GM12878 (cell line): Measurements from ENCODE around the gene BCHE. TPM values are rescaled to one million over a fixed set of nuclear protein-coding genes. Genes with fewer than 3 reads are reported as not detected.

ENCODE experiments used
- ATF2 ChIP-seq: IDR thresholded peaks from 2 replicates; pipeline ENCODE4 v1.6.1; 2012; ENCODE audit warnings: low read length, inconsistent platforms
- ATF3 ChIP-seq: IDR thresholded peaks from 2 replicates; pipeline ENCODE4 v1.6.1; 2011; ENCODE audit warnings: low read depth, mild to moderate bottlenecking, low read length, moderate library complexity, borderline replicate concordance; ENCODE audit errors: extremely low read depth
- CEBPB ChIP-seq, 2 experiments: fragments of 150-350 bp in 1 of 2; IDR thresholded peaks; 2 replicates each; pipeline ENCODE4 v1.6.1; 2012 to 2014; ENCODE audit warnings: low read depth in 2 of 2, low read length in 2 of 2, borderline replicate concordance in 1 of 2, inconsistent platforms in 1 of 2
- HDAC2 ChIP-seq: fragments of 200-600 bp; sonication (generic); IDR thresholded peaks from 2 replicates; pipeline ENCODE4 v1.6.1; 2017
- MLLT1 ChIP-seq: fragments of 450-650 bp; IDR thresholded peaks from 2 replicates; pipeline ENCODE4 v1.6.1; 2016; ENCODE audit warnings: mild to moderate bottlenecking
- NBN ChIP-seq: fragments of 450-650 bp; IDR thresholded peaks from 2 replicates; pipeline ENCODE4 v1.6.1; 2016
- NFYA ChIP-seq: IDR thresholded peaks from 2 replicates; pipeline ENCODE4 v1.6.1; 2011; ENCODE audit warnings: low read depth, mild to moderate bottlenecking, low read length, improper control_type of control experiment, borderline replicate concordance
- NR2C2 ChIP-seq: IDR thresholded peaks from 2 replicates; pipeline ENCODE4 v1.6.1; 2011; ENCODE audit warnings: borderline replicate concordance, low read depth; ENCODE audit not compliant: control insufficient read depth, insufficient read length
- NRF1 ChIP-seq: conservative IDR thresholded peaks from 2 replicates; pipeline ENCODE4 v1.6.1; 2011; ENCODE audit warnings: mild to moderate bottlenecking, low read depth, low read length, improper control_type of control experiment
- RFX5 ChIP-seq: IDR thresholded peaks from 2 replicates; pipeline ENCODE4 v1.6.1; 2011; ENCODE audit warnings: low read depth, low read length, improper control_type of control experiment
- TCF3 ChIP-seq: IDR thresholded peaks from 2 replicates; pipeline ENCODE4 v1.6.1; 2012; ENCODE audit warnings: low read depth, mild to moderate bottlenecking, low read length, borderline replicate concordance; ENCODE audit not compliant: insufficient read depth
- TCF7 ChIP-seq: IDR thresholded peaks from 2 replicates; pipeline ENCODE4 v1.6.1; 2014; ENCODE audit warnings: antibody characterized with exemption, borderline replicate concordance
- polyA plus RNA-seq, 11 experiments: library from polyadenylated mRNA; depleted of rRNA in 4 of 11; unstranded in 6 of 11; stranded (reverse) in 5 of 11; fragments of >200 nt; fragmentation: Nextera tagmentation in 4 of 11; fragmentation: Illumina TruSeq in 1 of 11; extraction: Ambion mirVana in 4 of 11; extraction: Trizol in 1 of 11; gene quantifications; 1 replicate in 1 of 11; 2 replicates in 10 of 11; pipeline versions ENCODE4 v1.2.1 to v1.2.3, GENCODE V29; 2011 to 2016; ENCODE audit warnings: inconsistent platforms in 2 of 11, missing spikeins in 2 of 11, low read depth in 1 of 11
- total RNA-seq, 4 experiments: library from RNA; depleted of rRNA in 3 of 4; stranded (reverse); fragments of >200 nt in 3 of 4; fragmentation: Illumina TruSeq in 1 of 4; extraction: Trizol in 1 of 4; gene quantifications; 2 replicates each; pipeline versions ENCODE4 v1.2.1 to v1.2.3, GENCODE V29; 2013 to 2021
- TF ChIP-seq, protein P1 (sequence below): fragments of 150-350 bp; IDR thresholded peaks from 2 replicates; pipeline ENCODE4 v1.6.1; 2016; ENCODE audit warnings: low read depth, low read length

The BCHE gene
- total and polyA plus RNA-seq, 10 of the 15 experiments (the other 5 are each of a cell fraction or from before 2014, with no cell fraction given): 16.8 to 233 (median 29.3) TPM

DNA sequence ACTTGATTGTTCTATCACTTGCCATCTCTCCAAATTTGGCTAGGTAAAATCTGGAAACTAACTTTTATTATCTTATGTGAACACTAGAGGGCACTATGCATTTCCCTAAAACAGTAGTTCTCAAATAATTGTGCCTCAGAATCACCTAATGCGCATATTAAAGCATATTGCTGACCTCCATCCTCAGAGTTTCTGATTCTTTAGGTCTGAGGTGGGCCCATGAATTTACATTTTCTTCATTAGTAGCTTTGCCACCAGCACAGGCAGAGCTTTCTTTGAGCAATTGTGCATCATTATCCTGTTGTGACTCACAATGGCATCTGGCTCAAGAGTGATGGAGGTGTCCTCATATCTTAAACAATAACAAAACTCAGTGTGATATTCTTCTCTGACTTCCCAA is 17.5 kb upstream of the BCHE start (continued):
- TF ChIP-seq TCF3: no peak
- TF ChIP-seq ATF2: no peak
- no peak for TF ChIP-seq TCF7
- no peak for TF ChIP-seq NBN
- TF ChIP-seq MLLT1: no peak
- no peak for TF ChIP-seq NFYA
- no peak for TF ChIP-seq HDAC2
- TF ChIP-seq, protein P1, sequence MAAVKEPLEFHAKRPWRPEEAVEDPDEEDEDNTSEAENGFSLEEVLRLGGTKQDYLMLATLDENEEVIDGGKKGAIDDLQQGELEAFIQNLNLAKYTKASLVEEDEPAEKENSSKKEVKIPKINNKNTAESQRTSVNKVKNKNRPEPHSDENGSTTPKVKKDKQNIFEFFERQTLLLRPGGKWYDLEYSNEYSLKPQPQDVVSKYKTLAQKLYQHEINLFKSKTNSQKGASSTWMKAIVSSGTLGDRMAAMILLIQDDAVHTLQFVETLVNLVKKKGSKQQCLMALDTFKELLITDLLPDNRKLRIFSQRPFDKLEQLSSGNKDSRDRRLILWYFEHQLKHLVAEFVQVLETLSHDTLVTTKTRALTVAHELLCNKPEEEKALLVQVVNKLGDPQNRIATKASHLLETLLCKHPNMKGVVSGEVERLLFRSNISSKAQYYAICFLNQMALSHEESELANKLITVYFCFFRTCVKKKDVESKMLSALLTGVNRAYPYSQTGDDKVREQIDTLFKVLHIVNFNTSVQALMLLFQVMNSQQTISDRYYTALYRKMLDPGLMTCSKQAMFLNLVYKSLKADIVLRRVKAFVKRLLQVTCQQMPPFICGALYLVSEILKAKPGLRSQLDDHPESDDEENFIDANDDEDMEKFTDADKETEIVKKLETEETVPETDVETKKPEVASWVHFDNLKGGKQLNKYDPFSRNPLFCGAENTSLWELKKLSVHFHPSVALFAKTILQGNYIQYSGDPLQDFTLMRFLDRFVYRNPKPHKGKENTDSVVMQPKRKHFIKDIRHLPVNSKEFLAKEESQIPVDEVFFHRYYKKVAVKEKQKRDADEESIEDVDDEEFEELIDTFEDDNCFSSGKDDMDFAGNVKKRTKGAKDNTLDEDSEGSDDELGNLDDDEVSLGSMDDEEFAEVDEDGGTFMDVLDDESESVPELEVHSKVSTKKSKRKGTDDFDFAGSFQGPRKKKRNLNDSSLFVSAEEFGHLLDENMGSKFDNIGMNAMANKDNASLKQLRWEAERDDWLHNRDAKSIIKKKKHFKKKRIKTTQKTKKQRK: no peak
- no peak for TF ChIP-seq RFX5
- no peak for TF ChIP-seq NR2C2
- no peak for TF ChIP-seq CEBPB (IDR thresholded peaks at IDR 0.05; ENCODE audit: borderline replicate concordance in 1 of 2, low read depth in 2 of 2, low read length in 2 of 2)
- no peak for TF ChIP-seq NRF1
- no peak for TF ChIP-seq ATF3
